SK-N-SH treated with all-trans-retinoic acid at 6 μM for 48 hours (cell line): ENCODE results near the gene OBSL1.

Source experiments
- ARNTL ChIP-seq: fragments of 450-650 bp; formaldehyde crosslinking; IDR thresholded peaks from 2 replicates; pipeline ENCODE4 v1.5.0; 2020; ENCODE audit warnings: low read depth, mild to moderate bottlenecking, moderate library complexity, borderline replicate concordance
- CREB5 ChIP-seq: fragments of 250-450 bp; sonication (Bioruptor Pico); IDR thresholded peaks from 2 replicates; pipeline ENCODE4 v1.5.1; 2020; ENCODE audit warnings: low read depth, mild to moderate bottlenecking, moderate library complexity
- CSDC2 ChIP-seq: fragments of 250-450 bp; sonication (Bioruptor Pico); IDR thresholded peaks from 2 replicates; pipeline ENCODE4 v1.5.0; 2020; ENCODE audit warnings: mild to moderate bottlenecking, moderate library complexity
- CSRNP3 ChIP-seq: fragments of 250-450 bp; sonication (Bioruptor Pico); IDR thresholded peaks from 2 replicates; pipeline ENCODE4 v1.5.1; 2021; ENCODE audit warnings: mild to moderate bottlenecking, moderate library complexity
- GLIS3 ChIP-seq: fragments of 250-450 bp; sonication (Bioruptor Pico); IDR thresholded peaks from 2 replicates; pipeline ENCODE4 v1.5.0; 2020; ENCODE audit warnings: mild to moderate bottlenecking, moderate library complexity
- ISL1 ChIP-seq: fragments of 250-450 bp; sonication (Bioruptor Pico); IDR thresholded peaks from 2 replicates; pipeline ENCODE4 v2.1.2; 2022; ENCODE audit warnings: mild to moderate bottlenecking, moderate library complexity
- OSR1 ChIP-seq: fragments of 250-450 bp; sonication (Bioruptor Pico); IDR thresholded peaks from 2 replicates; pipeline ENCODE4 v1.8.0; 2022; ENCODE audit warnings: moderate library complexity, mild to moderate bottlenecking, inconsistent platforms
- PATZ1 ChIP-seq: fragments of 250-450 bp; sonication (Bioruptor Pico); IDR thresholded peaks from 2 replicates; pipeline ENCODE4 v1.8.0; 2020; ENCODE audit warnings: mild to moderate bottlenecking, moderate library complexity, borderline replicate concordance
- POU6F1 ChIP-seq: fragments of 250-450 bp; sonication (Bioruptor Pico); IDR thresholded peaks from 2 replicates; pipeline ENCODE4 v1.8.0; 2021; ENCODE audit warnings: low read depth, mild to moderate bottlenecking, moderate library complexity, borderline replicate concordance
- ZC3H10 ChIP-seq: fragments of 250-450 bp; sonication (Bioruptor Pico); IDR thresholded peaks from 2 replicates; pipeline ENCODE4 v1.5.1; 2021; ENCODE audit warnings: mild to moderate bottlenecking, moderate library complexity
- ZFP3 ChIP-seq: fragments of 250-450 bp; sonication (Bioruptor Pico); IDR thresholded peaks from 2 replicates; pipeline ENCODE4 v1.5.0; 2020; ENCODE audit warnings: mild to moderate bottlenecking, moderate library complexity
- ZFP30 ChIP-seq: fragments of 450-650 bp; formaldehyde crosslinking; IDR thresholded peaks from 2 replicates; pipeline ENCODE4 v1.5.0; 2022; ENCODE audit warnings: mild to moderate bottlenecking, moderate library complexity
- ZNF565 ChIP-seq: fragments of 450-650 bp; formaldehyde crosslinking; conservative IDR thresholded peaks from 2 replicates; pipeline ENCODE4 v1.5.0; 2020; ENCODE audit warnings: low read depth, mild to moderate bottlenecking, moderate library complexity
- ZNF70 ChIP-seq: fragments of 450-650 bp; formaldehyde crosslinking; IDR thresholded peaks from 2 replicates; pipeline ENCODE4 v1.5.0; 2020; ENCODE audit warnings: mild to moderate bottlenecking, moderate library complexity

GRCh38 chr2:219551441-219552381 lies 19.6 kb downstream of the OBSL1 start:
- no peak for TF ChIP-seq ISL1 (CRISPR knock-in tag)
- TF ChIP-seq ARNTL (CRISPR knock-in tag) = no peak
- no peak for TF ChIP-seq CREB5 (CRISPR knock-in tag)
- TF ChIP-seq ZFP3 (CRISPR knock-in tag) = no peak
- TF ChIP-seq PATZ1 (CRISPR knock-in tag) = no peak
- no peak for TF ChIP-seq ZC3H10 (CRISPR knock-in tag)
- TF ChIP-seq GLIS3 (CRISPR knock-in tag) = no peak
- TF ChIP-seq POU6F1 (CRISPR knock-in tag) = no peak
- TF ChIP-seq CSRNP3 (CRISPR knock-in tag) = no peak
- no peak for TF ChIP-seq ZNF565 (CRISPR knock-in tag)
- no peak for TF ChIP-seq ZNF70 (CRISPR knock-in tag)
- no peak for TF ChIP-seq ZFP30
- TF ChIP-seq OSR1 (CRISPR knock-in tag) = no peak
- TF ChIP-seq CSDC2 (CRISPR knock-in tag) = no peak
